Heart right ventricle (tissue), 16 donors: Measurements from ENCODE around the gene DPEP2NB. TPM values are rescaled to one million over a fixed set of nuclear protein-coding genes. Genes with fewer than 3 reads are reported as not detected.

Experiments
- ATAC-seq, 8 donors: fragments of 200-7000 bp; cut with Tn5 transposase; one replicate each; pipeline ENCODE4 v1.9.1; 2020; ENCODE audit warnings: mild to moderate bottlenecking in 8 of 8, moderate library complexity in 8 of 8, moderate number of reproducible peaks in 1 of 8
- DNase-seq, 2 donors: peaks; one replicate each; pipeline ENCODE4 v3.0.0-alpha.2; 2020
- H3K27ac ChIP-seq, 10 donors: fragments of 200-600 bp; sonication (generic) in 2 of 10; one replicate each; pipeline versions ENCODE4 v1.5.0 to v1.8.0; 2020 to 2022; ENCODE audit warnings: mild to moderate bottlenecking in 3 of 10
- H3K27me3 ChIP-seq, 7 donors: fragments of 200-600 bp; one replicate each; pipeline ENCODE4 v1.8.0; 2021 to 2022; ENCODE audit warnings: mild to moderate bottlenecking in 2 of 7
- H3K36me3 ChIP-seq, 9 donors: fragments of 200-600 bp; sonication (generic) in 1 of 9; one replicate each; pipeline versions ENCODE4 v1.5.0 to v1.8.0; 2020 to 2022; ENCODE audit warnings: mild to moderate bottlenecking in 2 of 9
- H3K4me1 ChIP-seq, 9 donors: fragments of 200-600 bp; sonication (generic) in 1 of 9; one replicate each; pipeline versions ENCODE4 v1.5.0 to v1.8.0; 2020 to 2022; ENCODE audit warnings: mild to moderate bottlenecking in 4 of 9
- H3K4me3 ChIP-seq, 10 donors: fragments of 200-600 bp; sonication (generic) in 2 of 10; one replicate each; pipeline versions ENCODE4 v1.5.0 to v1.8.0; 2020 to 2022; ENCODE audit warnings: mild to moderate bottlenecking in 7 of 10, moderate library complexity in 2 of 10
- H3K9me3 ChIP-seq, 11 donors: fragments of 200-600 bp in 10 of 11; sonication (generic) in 2 of 11; one replicate each; pipeline versions ENCODE4 v1.5.0 to v1.8.0; 2013 to 2022; ENCODE audit warnings: mild to moderate bottlenecking in 2 of 11, control low read depth in 1 of 11, moderate library complexity in 1 of 11
- WGBS, 2 donors: extraction: QIAGEN DNeasy Blood & Tissue Kit; methylation state at CpG; one replicate each; pipeline ENCODE4 v1.1.7; 2013; ENCODE audit warnings: inconsistent platforms in 1 of 2; 5-methylcytosine and 5-hydroxymethylcytosine counted together
- intact Hi-C, 10 donors: fragments of 100-400 bp; cut with DNase I; formaldehyde crosslinking; loops; one replicate each; pipeline versions ENCODE4 v1.11.1 to v1.14.2; 2022
- long read RNA-seq, 3 donors: library from polyadenylated mRNA; unstranded; transcript quantifications; one replicate each; pipeline ENCODE4 v2.0.0, GENCODE V29; 2020 to 2021
- polyA plus RNA-seq, 2 donors: library from polyadenylated mRNA; stranded (reverse); fragments of 200-250 nt; gene quantifications; one replicate each; pipeline ENCODE4 v1.2.3, GENCODE V29; 2013
- total RNA-seq, 10 donors: library from RNA; stranded (reverse); fragmentation: NEBNext Ultra II Directional in 3 of 10; extraction: Animal tissue kit (Norgen Biotek cat#: 25700) in 3 of 10; gene quantifications; one replicate each; pipeline versions ENCODE4 v1.2.1 to v1.2.4, GENCODE V29; 2021 to 2023
- TF ChIP-seq, protein P1 (sequence below), 9 donors: fragments of 200-600 bp; sonication (generic) in 2 of 9; IDR thresholded peaks; one replicate each; pipeline versions ENCODE4 v1.5.0 to v1.8.0; 2021 to 2022; ENCODE audit warnings: antibody characterized with exemption in 9 of 9, mild to moderate bottlenecking in 5 of 9, moderate library complexity in 1 of 9
- donor health status: Arrhythmogenic right ventricular cardiomyopathy.
- donor health status: ischemic (EF 13 %, LVEDD 7.1; RV severe dilation, severe dysfunction).
- donor health status: healthy with polysubstance abuse.
- donor health status: DM: no; HTN: yes; CAD: no.
- donor health status: DM: no; HTN: no; CAD: no.
- donor health status: ischemic (EF 25% LVEDD 6.9; RV normal size, moderate dysfunction).
- donor health status: ischemic (EF 25% LVEDD 5.7; RV mildly dilated, moderate dysfunction).
- donor health status: healthy.
- donor health status: DM: yes; HTN: yes; CAD: no.
- donor health status: Ischemic cardiomyopathy.
- donor health status: ischemic (EF 35%, LVEDD 5.7; RV mildly dilated, moderate dysfunction).
- donor health status: nonischemic (EF 11% LVEDD 7.7; RV severe dilation, severe dysfunction).
- donor health status: DM: yes; HTN: yes; CAD: no.
- donor health status: PGD.
- donor health status: ischemic (EF 29% LVEDD 5.4; RV normal size, mild dysfunction).
- donor health status: nonischemic (EF 23%, LVEDD 6.1; RV moderate dilation, normal function).

The DPEP2NB gene
- total RNA-seq (not detected), polyA plus RNA-seq (not detected)
- long read RNA-seq, donor 1, result 0 reads
- long read RNA-seq, donor 2, result 0 reads
- long read RNA-seq, donor 3, result 0 reads

GRCh38 chr16:68015681-68016080 lies at the start of gene DPEP2NB:
Gene DPEP2NB (minus strand): TSS chr16:68015911. CDS start chr16:68015770, 141 bp downstream.
- no peaks in the 10 kb centered on the region for H3K36me3 ChIP-seq
- 87 to 88% methylated on average over 5 of the region's 5 CpGs for WGBS, 2 donors
- H3K9me3 ChIP-seq, result no peaks in the 10 kb centered on the region
- intact Hi-C loops, result no loop called here
- no peak within 1 kb of the TSS for H3K27ac ChIP-seq
- DNase-seq (no peak), ATAC-seq (no peak)
- no peak within 1 kb of the TSS for H3K4me3 ChIP-seq
- TF ChIP-seq, protein P1, sequence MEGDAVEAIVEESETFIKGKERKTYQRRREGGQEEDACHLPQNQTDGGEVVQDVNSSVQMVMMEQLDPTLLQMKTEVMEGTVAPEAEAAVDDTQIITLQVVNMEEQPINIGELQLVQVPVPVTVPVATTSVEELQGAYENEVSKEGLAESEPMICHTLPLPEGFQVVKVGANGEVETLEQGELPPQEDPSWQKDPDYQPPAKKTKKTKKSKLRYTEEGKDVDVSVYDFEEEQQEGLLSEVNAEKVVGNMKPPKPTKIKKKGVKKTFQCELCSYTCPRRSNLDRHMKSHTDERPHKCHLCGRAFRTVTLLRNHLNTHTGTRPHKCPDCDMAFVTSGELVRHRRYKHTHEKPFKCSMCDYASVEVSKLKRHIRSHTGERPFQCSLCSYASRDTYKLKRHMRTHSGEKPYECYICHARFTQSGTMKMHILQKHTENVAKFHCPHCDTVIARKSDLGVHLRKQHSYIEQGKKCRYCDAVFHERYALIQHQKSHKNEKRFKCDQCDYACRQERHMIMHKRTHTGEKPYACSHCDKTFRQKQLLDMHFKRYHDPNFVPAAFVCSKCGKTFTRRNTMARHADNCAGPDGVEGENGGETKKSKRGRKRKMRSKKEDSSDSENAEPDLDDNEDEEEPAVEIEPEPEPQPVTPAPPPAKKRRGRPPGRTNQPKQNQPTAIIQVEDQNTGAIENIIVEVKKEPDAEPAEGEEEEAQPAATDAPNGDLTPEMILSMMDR (IDR thresholded peaks at IDR 0.05), result no peak
- H3K27me3 ChIP-seq, result no peaks in the 10 kb centered on the region
- H3K4me1 ChIP-seq, result peaks cover 0 to 15% (median 0%) of the 10 kb centered on the region in 9 donors

DNA sequence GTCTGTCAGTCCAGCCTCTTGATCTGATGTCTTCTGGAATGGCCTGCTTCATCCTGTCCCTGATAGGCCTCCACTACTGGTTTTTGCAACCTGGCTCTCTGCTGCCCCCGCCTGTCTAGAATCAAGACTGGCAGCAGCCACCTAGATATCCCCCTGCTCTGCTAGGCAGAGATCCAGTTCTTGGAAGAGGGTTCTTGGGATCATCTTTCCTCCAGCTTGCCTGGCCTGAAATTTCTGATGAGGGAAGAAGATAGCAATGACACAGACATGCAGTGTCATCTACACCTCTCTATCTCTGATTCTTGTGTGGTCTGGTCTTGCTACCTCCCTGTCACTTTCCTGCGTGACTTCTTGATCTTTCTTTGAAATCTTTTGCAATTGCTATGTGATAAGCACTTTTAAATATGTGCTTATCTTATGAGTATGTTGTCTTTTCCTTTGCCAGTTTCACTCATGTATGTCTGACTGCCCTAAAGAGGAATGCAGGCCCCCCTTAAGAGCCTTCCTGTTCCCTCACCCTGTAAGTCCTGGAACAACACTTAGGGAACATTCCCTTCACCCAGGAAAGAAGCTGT lies 49.2 kb upstream of the DPEP2NB start:
- H3K4me3 ChIP-seq, result no peak overlapping the region
- ATAC-seq (peak; percentile 75 to 85 (median 80)), DNase-seq (peak; percentile 66 to 77)
- H3K27ac ChIP-seq, result peak overlapping the region in 6 of 10 donors; percentile 12 to 75 (median 30)
- H3K36me3 ChIP-seq, result peaks cover 0 to 47% (median 0%) of the 10 kb centered on the region in 9 donors
- WGBS, 2 donors, result 46 to 50% methylated on average over 2 of the region's 2 CpGs
- H3K4me1 ChIP-seq, result peaks cover 5 to 62% (median 26%) of the 10 kb centered on the region in 9 donors
- no peaks in the 10 kb centered on the region for H3K9me3 ChIP-seq
- TF ChIP-seq, protein P1 (IDR thresholded peaks at IDR 0.05), result peak; percentile 64 to 89 (median 81)
- intact Hi-C loops, result loop anchor here in 3 of 10 donors (5.0 to 10.0 kb wide), 3 partner anchors 250 to 393 kb away; no protein-coding TSS in a partner anchor
- no peaks in the 10 kb centered on the region for H3K27me3 ChIP-seq

- 95 to 98% methylated on average over 4 of the region's 4 CpGs for WGBS, 2 donors
- intact Hi-C loops, result loop anchor here in 3 of 10 donors (5.0 to 10.0 kb wide), 3 partner anchors 248 to 391 kb away; no protein-coding TSS in a partner anchor
- ATAC-seq (no peak), DNase-seq (no peak)
- H3K27me3 ChIP-seq, result no peaks in the 10 kb centered on the region
- peak overlapping the region in 1 of 10 donors; percentile 75 for H3K27ac ChIP-seq
- H3K9me3 ChIP-seq, result no peaks in the 10 kb centered on the region
- TF ChIP-seq, protein P1 (IDR thresholded peaks at IDR 0.05), result no peak
- H3K4me3 ChIP-seq, result no peak overlapping the region
- H3K4me1 ChIP-seq, result peaks cover 3 to 67% (median 26%) of the 10 kb centered on the region in 9 donors
- H3K36me3 ChIP-seq, result peaks cover 0 to 53% (median 0%) of the 10 kb centered on the region in 9 donors
Observed at GRCh38 chr16:68062910-68063393, 47.2 kb upstream of the DPEP2NB start.

DNA sequence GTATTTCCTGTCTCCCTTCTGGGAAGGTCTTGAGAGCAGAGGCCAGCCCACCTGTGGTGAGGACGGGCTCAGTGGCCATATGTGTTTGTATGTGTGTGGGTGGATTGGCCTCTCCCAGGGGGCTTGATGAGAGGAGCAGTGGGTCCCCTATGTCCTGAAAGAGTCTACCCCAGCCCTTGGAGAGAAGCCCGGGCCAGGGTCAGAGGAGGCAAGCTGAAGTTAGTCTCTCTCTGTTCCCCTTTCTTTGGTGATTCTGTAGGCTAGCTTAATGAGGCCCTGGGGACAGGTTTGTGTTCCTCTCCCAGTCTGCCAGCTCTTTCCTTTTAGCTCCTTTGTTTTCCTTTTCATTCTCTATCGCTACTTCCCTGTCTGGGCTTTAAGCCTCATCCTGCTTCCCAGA lies 45.7 kb upstream of the DPEP2NB start:
- intact Hi-C loops, result loop anchor here in 3 of 10 donors (5.0 to 10.0 kb wide), 3 partner anchors 247 to 389 kb away; no protein-coding TSS in a partner anchor
- 71 to 74% methylated on average over 3 of the region's 3 CpGs for WGBS, 2 donors
- Histone ChIP-seq H3K36me3 (peaks cover 0 to 58% (median 0%) of the 10 kb centered on the region in 9 donors), H3K27me3 (no peaks in the 10 kb centered on the region), H3K4me3 (no peak overlapping the region), H3K27ac (peak overlapping the region in 1 of 10 donors; percentile 75), H3K9me3 (no peaks in the 10 kb centered on the region), H3K4me1 (peaks cover 3 to 63% (median 26%) of the 10 kb centered on the region in 9 donors)
- ATAC-seq, result no peak
- no peak for DNase-seq
- TF ChIP-seq, protein P1 (IDR thresholded peaks at IDR 0.05), result no peak
